Pancreas (tissue), 10 donors: ENCODE results near the gene TBC1D13. TPM values are rescaled to one million over a fixed set of nuclear protein-coding genes. Genes with fewer than 3 reads are reported as not detected.

Experiments used
- ATAC-seq, 4 donors: fragments of 200-7000 bp; cut with Tn5 transposase; one replicate each; pipeline versions ENCODE4 v1.8.0 to v1.9.1; 2020; ENCODE audit warnings: mild to moderate bottlenecking in 4 of 4, moderate library complexity in 4 of 4
- DNase-seq, 6 donors: peaks; one replicate each; pipeline ENCODE4 v3.0.0-alpha.2; 2020
- FAIRE-seq: peaks from 2 replicates; lab custom pipeline; 2012; peaks lifted over from hg19 to GRCh38; lab: Jason Lieb, UNC
- H3K27ac ChIP-seq, 4 donors: fragments of 200-600 bp; sonication (generic); 1 replicate in 3 of 4; 2 replicates in 1 of 4; pipeline versions ENCODE4 v1.5.0 to v1.8.0; 2020
- H3K27me3 ChIP-seq, 4 donors: fragments of 200-600 bp; one replicate each; pipeline ENCODE4 v1.8.0; 2021
- H3K36me3 ChIP-seq, 3 donors: fragments of 200-600 bp; sonication (generic) in 1 of 3; one replicate each; pipeline versions ENCODE4 v1.5.0 to v1.8.0; 2020 to 2021
- H3K4me1 ChIP-seq, 3 donors: fragments of 200-600 bp; one replicate each; pipeline ENCODE4 v1.8.0; 2021
- H3K4me3 ChIP-seq, 4 donors: fragments of 200-600 bp; sonication (generic) in 2 of 4; one replicate each; pipeline versions ENCODE4 v1.5.0 to v1.8.0; 2020 to 2021
- H3K9me3 ChIP-seq, 4 donors: fragments of 200-600 bp; one replicate each; pipeline ENCODE4 v1.8.0; 2021
- WGBS, 2 donors: extraction: QIAGEN DNeasy Blood & Tissue Kit; methylation state at CpG; one replicate each; pipeline ENCODE4 v1.1.7; 2013; 5-methylcytosine and 5-hydroxymethylcytosine counted together
- intact Hi-C, 3 donors: fragments of 100-400 bp; cut with DNase I; formaldehyde crosslinking; loops; one replicate each; pipeline versions ENCODE4 v1.11.1 to v1.14.2; 2022
- polyA plus RNA-seq, 2 donors: library from polyadenylated mRNA; stranded (reverse); fragments of 200-250 nt; gene quantifications; one replicate each; pipeline ENCODE4 v1.2.3, GENCODE V29; 2013
- total RNA-seq, 6 donors: library from RNA; stranded (reverse); fragmentation: NEBNext Ultra II Directional in 4 of 6; extraction: Animal tissue kit (Norgen Biotek cat#: 25700) in 4 of 6; gene quantifications; one replicate each; pipeline versions ENCODE4 v1.2.1 to v1.2.4, GENCODE V29; 2021 to 2023
- TF ChIP-seq, protein P1 (sequence below), 4 donors: fragments of 200-600 bp; sonication (generic) in 3 of 4; IDR thresholded peaks; one replicate each; pipeline versions ENCODE4 v1.5.0 to v1.8.0; 2021; ENCODE audit warnings: antibody characterized with exemption in 4 of 4
- donor health status: healthy with polysubstance abuse.
- donor health status: DM: no; HTN: no; CAD: no; lungs with moderate emphysema.
- donor health status: DM: no; HTN: no; CAD: no.
- donor health status: control.
- donor health status: control.
- donor health status: Bipolar disorder and iron deficiency.
- donor health status: DM: yes; HTN: yes; CAD: no.
- donor health status: DM: no; HTN: no; CAD: no.
- donor health status: DM: no; HTN: no; CAD: no.
- donor health status: DM: yes; HTN: yes; CAD: no.

TBC1D13 gene
- total and polyA plus RNA-seq, 8 donors, result 10.9 to 18.5 (median 13.9) TPM

DNA sequence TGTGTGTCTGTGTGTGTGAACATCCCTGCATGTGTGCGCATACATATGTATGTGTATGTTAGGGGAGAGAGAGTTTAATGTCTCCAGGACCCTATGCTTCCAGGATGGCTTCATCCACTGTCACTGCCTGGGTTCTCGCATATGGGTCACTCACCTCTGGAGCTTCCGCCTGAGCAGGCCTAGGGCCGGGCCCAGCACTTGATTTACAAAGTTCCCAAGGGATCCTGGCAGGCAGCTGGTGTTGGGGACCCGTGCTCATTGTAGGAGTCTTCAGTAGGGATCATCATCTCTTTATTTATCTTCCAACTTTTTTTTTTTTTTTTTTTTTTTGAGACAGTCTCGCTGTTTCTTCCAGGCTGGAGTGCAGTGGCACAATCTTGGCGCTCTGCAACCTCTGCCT lies 13.0 kb downstream of the TBC1D13 start:
- intact Hi-C loops, result no loop called here
- FAIRE-seq (no peak), ATAC-seq (no peak), DNase-seq (no peak)
- H3K27me3 ChIP-seq, result no peaks in the 10 kb centered on the region
- no peaks in the 10 kb centered on the region for H3K9me3 ChIP-seq
- TF ChIP-seq, protein P1, sequence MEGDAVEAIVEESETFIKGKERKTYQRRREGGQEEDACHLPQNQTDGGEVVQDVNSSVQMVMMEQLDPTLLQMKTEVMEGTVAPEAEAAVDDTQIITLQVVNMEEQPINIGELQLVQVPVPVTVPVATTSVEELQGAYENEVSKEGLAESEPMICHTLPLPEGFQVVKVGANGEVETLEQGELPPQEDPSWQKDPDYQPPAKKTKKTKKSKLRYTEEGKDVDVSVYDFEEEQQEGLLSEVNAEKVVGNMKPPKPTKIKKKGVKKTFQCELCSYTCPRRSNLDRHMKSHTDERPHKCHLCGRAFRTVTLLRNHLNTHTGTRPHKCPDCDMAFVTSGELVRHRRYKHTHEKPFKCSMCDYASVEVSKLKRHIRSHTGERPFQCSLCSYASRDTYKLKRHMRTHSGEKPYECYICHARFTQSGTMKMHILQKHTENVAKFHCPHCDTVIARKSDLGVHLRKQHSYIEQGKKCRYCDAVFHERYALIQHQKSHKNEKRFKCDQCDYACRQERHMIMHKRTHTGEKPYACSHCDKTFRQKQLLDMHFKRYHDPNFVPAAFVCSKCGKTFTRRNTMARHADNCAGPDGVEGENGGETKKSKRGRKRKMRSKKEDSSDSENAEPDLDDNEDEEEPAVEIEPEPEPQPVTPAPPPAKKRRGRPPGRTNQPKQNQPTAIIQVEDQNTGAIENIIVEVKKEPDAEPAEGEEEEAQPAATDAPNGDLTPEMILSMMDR (IDR thresholded peaks at IDR 0.05), result no peak
- H3K36me3 ChIP-seq, result peaks cover 0 to 43% (median 2%) of the 10 kb centered on the region in 3 donors
- H3K4me3 ChIP-seq, result no peak overlapping the region
- no peaks in the 10 kb centered on the region for H3K4me1 ChIP-seq
- 96 to 97% methylated on average over 7 of the region's 7 CpGs for WGBS, 2 donors
- H3K27ac ChIP-seq, result no peak overlapping the region

DNA sequence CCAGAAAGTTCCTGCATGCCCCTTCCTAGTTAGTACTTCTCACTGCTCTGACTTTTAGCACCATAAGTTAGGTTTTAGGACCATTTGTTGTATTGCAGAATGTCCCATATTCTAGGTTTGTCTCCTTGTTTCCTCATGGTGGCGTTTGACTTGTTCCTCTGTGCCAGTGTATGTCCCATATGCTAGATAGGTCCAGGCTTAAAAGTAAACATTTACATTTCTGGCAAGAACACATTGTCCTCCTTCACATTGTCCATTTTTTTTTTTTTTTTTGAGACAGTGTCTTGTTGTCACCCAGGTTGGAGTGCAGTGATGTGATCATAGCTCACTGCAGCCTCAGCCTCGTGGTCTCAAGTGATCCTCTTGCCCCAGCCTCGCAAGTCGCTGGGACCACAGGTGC lies 15.4 kb downstream of the TBC1D13 start:
- intact Hi-C loops, result no loop called here
- Histone ChIP-seq H3K4me3 (no peak overlapping the region), H3K27me3 (no peaks in the 10 kb centered on the region), H3K27ac (no peak overlapping the region), H3K9me3 (no peaks in the 10 kb centered on the region), H3K36me3 (peaks cover 0 to 45% (median 10%) of the 10 kb centered on the region in 3 donors), H3K4me1 (no peaks in the 10 kb centered on the region)
- TF ChIP-seq, protein P1 (IDR thresholded peaks at IDR 0.05), result no peak
- FAIRE-seq (no peak), DNase-seq (no peak), ATAC-seq (no peak)
- 95% methylated on average over 4 of the region's 4 CpGs for WGBS, 2 donors

DNA sequence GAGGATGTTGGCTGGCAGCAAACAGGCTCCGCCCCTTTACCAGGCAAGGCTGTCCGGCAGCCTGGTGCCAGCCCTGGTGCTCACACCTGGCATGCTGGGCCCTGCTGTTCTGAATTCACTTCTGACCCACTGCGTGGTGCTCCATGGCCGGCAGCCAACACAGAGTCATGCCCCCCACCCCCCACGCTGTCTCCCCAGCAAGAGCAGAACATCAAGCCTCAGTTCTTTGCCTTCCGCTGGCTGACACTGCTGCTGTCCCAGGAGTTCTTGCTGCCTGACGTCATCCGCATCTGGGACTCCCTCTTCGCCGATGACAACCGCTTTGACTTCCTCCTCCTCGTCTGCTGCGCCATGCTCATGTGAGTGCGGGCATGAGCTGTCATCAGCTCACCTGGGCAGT lies 18.6 kb downstream of the TBC1D13 start:
- Histone ChIP-seq H3K4me3 (no peak overlapping the region), H3K4me1 (no peaks in the 10 kb centered on the region), H3K27me3 (no peaks in the 10 kb centered on the region), H3K27ac (no peak overlapping the region), H3K9me3 (no peaks in the 10 kb centered on the region), H3K36me3 (peaks cover 0 to 32% (median 7%) of the 10 kb centered on the region in 3 donors)
- intact Hi-C loops, result no loop called here
- TF ChIP-seq, protein P1 (IDR thresholded peaks at IDR 0.05), result no peak
- no peak for DNase-seq
- no peak for ATAC-seq
- 86 to 91% methylated on average over 14 of the region's 14 CpGs for WGBS, 2 donors
- no peak for FAIRE-seq

- H3K27me3 ChIP-seq, result no peaks in the 10 kb centered on the region
- H3K4me1 ChIP-seq, result no peaks in the 10 kb centered on the region
- no peaks in the 10 kb centered on the region for H3K9me3 ChIP-seq
- H3K4me3 ChIP-seq, result no peak overlapping the region
- WGBS, 2 donors, result 79 to 94% methylated on average over 13 to 14 of the region's 14 CpGs
- no peak for FAIRE-seq
- peaks cover 0 to 31% (median 7%) of the 10 kb centered on the region in 3 donors for H3K36me3 ChIP-seq
- no peak for ATAC-seq
- DNase-seq, result no peak
- TF ChIP-seq, protein P1 (IDR thresholded peaks at IDR 0.05), result no peak
- no peak overlapping the region for H3K27ac ChIP-seq
- intact Hi-C loops, result no loop called here
Observed at GRCh38 chr9:128807827-128808226, 20.8 kb downstream of the TBC1D13 start.

DNA sequence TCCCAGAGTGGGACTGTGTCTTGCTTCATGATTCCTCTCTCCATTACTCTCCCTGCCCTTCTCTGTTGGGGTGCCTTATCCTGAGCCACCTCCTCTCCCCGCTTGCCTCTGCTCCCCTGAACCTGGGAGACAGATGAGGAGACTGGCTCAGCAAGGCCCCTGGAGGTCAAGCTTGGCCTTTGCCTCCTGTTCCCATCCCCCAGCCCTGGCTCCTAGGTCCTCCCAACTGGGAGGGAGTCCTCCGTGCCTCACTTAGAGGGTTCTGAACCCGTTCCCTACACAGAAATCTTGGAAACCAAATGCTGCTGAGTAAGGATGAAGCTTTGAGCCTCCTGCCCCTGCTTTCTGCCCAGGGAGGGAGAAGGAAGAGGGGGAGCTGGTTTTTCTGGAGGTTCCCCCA lies 21.5 kb downstream of the TBC1D13 start:
- FAIRE-seq, result no peak
- H3K4me3 ChIP-seq, result no peak overlapping the region
- H3K36me3 ChIP-seq, result peaks cover 0 to 23% (median 7%) of the 10 kb centered on the region in 3 donors
- TF ChIP-seq, protein P1 (IDR thresholded peaks at IDR 0.05), result no peak
- intact Hi-C loops, result no loop called here
- H3K27ac ChIP-seq, result no peak overlapping the region
- no peak for DNase-seq
- no peaks in the 10 kb centered on the region for H3K4me1 ChIP-seq
- no peak for ATAC-seq
- WGBS, 2 donors, result 93 to 96% methylated on average over 3 of the region's 3 CpGs
- H3K27me3 ChIP-seq, result no peaks in the 10 kb centered on the region
- no peaks in the 10 kb centered on the region for H3K9me3 ChIP-seq
